IPS DF 4.7 (cell line): ENCODE data around the gene PSMB7.

Experiments
- DNase-seq: peaks from one replicate; pipeline ENCODE4 v3.0.0-alpha.2; 2013; ENCODE audit warnings: low spot score; ENCODE audit errors: extremely low read depth

Gene PSMB7

DNA sequence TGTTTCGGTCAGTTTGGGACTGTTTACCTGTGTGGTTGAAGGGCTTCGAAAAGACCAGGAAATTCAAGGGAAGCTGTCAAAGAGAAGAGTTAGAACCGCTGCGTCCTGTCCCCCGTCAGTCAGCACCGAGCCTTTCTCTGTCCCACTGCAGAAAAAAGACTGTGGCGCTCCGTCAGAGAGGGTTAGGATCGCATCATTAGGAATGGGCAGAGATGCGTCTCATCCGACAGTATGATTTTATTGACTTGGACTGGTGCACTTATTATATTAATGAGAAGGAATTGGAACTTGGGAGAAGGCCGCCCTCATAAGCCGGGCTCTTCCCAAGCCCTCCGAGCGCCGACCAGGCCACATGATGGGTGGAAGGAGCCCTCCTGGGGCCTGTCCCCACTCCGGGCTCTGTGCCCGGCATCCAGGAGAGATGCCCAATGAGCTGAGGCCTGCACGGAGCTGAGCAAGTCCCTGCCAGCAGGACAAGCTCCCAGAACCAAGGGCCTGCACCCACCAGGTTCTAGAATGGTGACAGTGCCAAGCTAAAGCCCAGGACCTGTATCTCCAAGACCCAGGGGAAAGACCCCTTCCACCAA, 85.9 kb downstream of the PSMB7 start:
- DNase-seq = no peak

DNA sequence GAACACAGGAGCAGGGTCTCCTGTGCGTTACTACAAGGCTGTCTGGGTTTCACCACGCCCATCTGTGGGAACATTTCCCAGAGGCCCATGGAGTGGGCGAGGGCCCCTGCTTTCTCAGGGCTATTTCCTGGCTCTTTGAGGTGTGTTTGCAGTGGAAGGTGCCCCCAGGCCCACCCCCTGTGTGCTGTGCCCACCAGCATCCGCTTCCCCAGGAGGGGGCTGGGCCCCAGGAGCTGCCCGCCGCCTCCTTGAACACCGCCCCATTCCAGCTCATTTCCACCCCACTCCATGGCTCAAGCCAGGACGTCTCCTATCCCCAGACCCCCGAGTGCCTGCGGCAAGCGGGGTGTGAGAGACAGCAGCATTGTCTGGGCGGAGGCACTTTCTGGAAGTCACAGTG, 87.0 kb downstream of the PSMB7 start:
- no peak for DNase-seq

DNA sequence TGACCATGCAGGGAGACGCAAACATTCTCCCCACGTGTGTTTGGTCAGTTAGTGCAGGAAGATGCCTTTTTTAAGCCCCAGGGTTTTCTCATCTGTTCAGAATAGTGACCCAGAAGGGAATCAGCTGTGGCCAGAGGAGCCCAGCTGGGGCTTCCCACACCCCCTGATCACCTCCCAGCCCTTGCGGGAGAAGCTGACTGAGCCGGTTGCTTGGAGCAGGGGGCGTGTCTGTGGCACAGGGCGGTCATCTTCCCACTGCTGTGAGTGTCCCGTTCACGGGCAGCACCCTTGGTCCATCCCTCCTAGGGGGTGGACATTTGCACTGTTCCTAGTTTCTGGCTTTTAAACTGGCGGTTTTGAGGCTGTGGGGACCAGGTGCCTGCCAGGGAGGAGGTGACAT, 87.8 kb downstream of the PSMB7 start:
- DNase-seq = no peak

DNA sequence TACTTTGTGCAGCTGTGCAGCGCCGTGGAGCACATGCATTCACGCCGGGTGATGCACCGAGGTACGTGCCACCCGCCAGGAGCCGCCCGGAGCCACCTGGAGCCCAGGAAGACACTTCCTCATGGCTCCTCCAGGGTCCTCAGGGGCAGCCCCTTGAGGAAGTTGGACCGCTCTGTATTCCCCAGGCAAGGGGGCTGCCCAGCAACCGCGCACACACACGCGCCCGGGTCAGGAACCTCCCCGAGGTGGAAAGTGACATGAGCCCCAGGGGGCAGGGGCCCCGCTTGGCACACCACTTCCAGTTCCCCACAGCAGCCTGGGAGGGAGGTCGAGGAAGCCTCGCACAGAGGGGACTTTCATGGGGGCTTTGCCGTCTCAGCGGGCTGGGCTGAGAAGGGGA, 88.9 kb downstream of the PSMB7 start:
- no peak for DNase-seq

DNA sequence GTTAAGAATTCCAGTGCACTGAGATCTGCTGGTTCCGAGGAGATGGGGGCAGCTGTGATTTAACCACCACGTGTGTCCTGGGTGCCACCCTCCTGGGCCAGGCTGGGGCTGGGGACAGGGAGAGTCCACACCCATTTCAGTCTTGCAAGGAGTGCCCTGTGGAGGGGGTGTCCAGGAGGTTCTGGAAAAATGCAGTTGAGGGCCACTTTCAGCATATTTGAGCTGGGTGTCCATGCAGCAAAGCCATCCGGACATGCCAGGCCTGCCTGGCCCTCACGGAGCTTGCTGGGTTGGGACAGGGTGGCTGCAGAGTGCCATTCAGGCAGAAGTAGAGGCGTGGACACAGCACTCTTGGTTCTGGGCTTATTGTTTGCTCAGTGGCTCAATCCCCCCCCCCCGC, 89.4 kb downstream of the PSMB7 start:
- DNase-seq = no peak

DNA sequence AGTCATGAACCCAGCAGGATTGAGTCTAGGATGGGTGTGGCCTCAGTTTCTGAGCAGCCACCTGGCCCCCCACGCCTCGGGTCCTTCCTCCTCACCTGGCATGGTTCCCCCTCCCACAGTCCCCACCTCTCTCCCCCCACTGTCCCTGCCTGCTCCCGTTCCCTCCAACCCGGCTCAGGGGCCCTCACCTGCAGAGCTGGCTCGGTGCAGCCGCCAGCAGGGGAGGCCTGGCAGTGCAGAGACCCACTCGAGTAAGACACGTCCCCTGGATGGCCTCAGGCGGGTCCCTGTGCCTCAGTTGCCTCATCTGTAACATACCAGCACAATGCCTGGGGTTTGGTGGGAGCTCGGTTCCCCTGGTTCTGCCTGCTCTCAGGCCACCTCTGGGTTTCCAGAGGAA, 91.3 kb downstream of the PSMB7 start:
- DNase-seq = no peak

DNA sequence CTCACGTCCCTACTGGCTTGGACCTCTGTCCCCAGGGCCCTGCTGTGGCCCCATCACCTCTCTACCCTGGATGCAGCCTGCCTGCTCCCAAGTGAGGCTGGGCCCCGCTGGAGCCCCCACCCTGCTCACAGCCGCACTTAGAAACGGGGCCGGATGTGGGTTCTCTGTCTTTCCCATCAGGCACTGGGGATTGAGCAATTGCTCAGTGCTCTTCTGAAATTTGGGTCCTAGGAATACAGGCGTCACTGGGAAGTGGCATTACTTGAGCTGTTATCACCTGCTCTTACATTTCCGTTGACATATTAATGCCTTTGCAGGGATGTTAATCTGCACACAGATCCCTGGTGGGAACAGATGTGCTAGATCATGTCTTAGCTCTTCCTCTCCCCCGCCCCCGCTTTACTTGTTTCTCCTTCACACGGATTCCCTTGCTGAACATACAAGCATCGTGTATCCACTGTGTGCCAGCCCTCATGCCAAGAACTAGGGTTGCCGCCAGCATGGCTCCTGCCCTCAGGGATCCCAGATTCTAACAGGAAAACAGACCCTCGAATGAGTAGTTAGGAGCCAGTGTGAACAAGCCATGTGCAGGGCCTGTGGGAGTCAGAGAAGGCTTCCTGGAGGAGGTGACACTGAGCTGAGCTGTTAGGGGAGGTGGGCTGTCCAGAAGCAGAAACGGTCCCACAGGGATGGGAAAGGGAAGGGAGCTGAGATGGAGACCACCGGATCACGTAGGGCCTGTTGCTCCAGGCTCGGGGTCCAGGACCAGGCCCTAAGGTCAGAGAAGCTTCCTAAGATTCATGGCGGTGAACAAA, 92.4 kb downstream of the PSMB7 start:
- no peak for DNase-seq

DNA sequence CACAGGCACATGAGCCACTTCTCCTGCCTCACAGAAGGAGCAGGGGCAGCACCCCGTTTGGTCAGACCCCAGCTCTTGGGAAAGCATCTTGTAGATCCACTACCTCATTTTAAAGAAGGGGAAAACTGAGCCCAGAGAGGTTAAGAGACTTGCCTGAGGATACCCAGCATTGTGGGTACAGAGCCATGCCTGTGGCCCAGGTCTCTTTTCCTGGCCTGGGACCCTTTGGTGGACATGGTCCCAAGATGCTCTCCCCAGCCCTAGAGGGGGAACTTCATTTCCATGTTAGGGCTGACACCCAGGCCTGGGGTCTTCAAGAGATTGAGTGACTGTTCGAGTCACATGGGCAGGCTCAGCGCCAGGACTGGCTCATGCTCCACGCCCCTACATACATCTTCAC, 93.3 kb downstream of the PSMB7 start:
- DNase-seq = no peak

DNA sequence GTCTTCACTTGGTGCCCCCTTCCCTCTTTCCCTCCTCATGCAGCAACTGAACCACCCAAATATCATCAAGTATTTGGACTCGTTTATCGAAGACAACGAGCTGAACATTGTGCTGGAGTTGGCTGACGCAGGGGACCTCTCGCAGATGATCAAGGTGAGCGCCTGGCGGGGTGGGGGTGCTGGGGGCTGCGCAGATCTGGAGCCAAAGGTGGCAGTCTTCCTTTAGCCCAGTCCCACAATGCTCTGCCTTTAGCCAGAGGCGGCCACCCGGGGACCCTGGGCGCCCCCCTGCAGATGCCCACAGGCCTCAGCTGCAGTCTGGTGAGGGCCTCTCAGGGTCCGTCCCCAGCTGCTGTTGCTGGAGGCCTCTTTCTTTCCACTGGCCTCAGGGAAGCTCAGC, 93.8 kb downstream of the PSMB7 start:
- no peak for DNase-seq

DNA sequence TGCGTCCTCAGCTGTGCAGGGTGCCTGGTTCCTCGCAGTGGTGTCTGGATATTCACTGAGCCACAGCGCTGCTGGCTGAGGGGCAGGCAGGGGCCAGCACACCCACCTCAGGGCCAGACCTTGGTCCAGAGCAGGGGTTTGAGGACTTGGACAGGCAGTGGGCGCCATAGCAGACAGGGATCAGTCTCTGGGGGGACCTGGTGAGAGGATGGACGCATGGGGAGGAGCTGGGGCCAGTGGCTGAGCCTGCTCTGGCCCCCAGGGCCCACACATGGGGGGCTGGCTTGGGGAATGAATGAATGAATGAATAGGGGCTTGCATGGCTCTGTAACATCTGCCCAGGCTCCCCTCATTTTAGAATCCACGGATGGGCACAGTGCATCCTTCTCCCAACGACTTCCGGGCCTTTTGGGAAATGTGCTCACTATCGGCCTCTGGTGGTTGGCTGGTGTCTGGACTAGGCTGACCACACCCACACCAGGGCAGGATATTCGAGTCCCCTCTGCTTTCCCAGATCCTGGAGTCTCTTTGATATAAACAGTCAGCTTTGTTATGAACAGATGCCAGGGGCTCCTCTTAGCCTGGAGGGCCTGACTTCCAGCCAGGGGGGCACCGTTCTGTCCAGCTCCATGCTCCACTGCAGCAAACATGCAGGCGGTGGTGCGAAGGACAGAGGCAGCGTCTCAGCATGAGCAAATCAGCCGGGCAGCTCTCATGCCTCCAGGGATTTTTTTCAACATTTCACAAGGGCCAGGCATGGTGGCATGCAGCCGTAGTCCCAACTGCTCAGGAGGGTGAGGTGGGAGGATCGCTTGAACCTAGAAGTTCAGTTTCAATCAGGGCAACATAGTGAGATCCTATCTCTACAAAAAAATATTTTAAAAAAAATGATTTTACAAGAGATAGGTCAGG, 94.9 kb downstream of the PSMB7 start:
- no peak for DNase-seq

DNA sequence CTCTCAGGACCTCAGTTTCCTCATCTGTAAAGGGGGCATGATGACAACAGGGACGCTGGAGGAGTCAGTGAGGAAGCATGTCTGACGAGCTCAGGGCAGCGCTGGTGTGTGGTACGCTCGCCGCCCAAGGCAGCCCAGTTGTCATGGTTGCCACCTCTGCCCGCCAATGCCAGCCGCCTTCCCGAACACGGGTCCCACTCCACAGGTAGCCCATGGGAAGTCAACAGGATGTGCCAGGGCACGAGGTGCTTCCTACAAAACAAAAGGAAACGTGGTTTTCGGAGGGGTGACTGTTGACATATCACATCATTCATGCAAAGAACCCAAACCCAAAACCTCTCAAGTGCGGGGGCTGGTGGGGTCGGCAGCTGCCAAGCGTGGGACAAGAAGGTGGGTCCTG, 99.4 kb downstream of the PSMB7 start:
- DNase-seq = no peak

DNA sequence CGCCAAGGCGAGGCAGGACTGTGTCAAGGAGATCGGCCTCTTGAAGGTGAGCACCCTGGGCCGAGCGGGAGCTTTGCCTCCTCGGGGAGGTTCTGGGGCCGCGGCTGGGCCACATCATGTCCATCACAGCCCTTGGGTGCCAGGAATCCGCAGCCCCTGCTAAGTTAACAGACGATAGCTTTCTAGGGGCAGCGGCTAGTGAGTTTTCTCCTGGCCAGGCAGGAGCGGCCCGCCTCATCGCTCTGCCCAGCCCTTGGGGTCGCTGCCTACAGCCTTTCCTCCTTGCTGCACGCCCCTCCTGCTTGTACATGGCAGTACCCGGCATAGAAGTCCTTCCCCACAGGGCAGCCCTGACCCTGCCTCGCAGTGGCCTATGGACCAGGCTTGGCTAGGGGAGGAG, 101.3 kb downstream of the PSMB7 start:
- no peak for DNase-seq

DNA sequence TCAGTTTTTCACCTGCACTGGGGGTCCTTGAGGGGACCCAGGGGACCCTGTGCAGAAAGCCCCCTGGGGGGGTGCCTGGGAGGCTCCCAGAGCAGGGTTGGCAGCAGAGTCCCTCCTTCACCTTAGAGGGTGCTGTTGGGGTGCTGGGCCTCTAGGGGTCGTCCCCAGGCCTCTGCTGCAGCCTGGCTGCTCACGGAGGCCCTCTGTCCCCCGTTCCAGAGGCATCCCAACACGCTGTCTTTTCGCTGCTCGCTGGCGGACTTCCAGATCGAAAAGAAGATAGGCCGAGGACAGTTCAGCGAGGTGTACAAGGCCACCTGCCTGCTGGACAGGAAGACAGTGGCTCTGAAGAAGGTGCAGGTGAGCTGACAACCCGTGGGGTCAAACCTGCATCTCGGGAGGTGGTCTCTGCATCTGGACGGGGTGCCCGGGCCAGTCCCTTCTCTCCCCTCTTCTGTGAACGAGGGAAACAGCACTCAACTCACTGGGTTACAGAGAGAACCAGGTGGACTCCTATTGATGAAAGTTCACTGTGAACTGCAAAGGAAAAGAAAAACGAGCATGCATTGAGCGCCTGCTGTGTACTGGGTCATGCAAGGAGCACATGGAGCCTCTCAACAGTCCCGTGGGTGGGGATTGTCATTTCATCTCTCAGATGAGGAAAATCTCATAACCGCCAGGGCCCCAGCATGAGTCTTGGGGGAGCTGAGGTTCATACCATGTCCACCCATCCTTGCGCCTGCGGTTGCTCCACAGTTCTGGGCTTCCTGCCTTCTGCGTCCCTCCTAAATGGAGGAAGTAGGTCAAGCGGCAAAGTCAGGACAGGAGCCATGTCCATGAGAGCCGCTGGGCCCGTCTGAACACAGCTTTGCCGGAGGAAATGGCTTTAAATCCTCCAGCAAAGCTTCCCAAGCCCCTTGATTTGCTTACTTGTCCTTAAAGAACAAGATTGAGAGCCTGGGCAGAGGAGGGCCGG, 102.7 kb downstream of the PSMB7 start:
- no peak for DNase-seq

DNA sequence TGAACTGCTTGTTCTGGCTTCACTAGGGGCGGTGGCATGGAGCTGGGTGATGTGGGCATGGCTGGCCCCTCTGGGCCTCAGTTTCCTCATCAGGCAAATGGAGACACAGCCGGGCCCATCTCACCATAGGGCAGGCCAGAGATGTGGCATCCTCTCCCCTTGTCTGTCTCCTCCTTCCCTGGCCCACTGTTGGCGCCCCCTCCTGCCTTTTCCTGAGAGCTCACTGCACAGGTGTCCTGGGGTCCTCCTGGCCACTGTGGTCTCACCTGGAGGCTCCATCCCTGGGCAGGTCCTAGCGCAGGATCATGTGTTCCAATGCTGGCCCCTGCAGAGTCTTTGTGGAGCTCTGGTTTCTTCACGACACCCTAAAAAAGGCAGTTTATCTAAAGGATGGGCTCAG, 104.0 kb downstream of the PSMB7 start:
- no peak for DNase-seq

DNA sequence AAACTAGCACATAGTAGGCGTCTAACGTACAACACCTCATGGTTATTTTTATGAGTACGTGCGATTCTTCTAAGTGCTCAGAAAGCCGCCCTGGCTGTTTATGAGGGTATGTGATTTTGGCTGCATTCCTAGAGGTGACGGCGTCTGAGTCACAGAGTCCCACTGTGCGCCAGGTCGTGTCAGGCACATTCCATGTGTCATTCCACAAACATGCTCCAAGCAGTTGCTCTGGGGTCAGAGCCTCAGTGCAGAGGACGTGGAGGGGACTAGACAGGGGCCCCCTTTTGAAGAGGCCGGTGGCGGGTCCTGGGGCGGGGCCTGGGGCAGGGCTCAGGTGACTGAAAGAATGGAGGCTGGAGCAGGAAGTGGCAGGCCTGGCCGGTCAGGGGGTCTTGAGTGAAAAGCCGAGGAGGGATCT, 105.6 kb downstream of the PSMB7 start:
- no peak for DNase-seq

DNA sequence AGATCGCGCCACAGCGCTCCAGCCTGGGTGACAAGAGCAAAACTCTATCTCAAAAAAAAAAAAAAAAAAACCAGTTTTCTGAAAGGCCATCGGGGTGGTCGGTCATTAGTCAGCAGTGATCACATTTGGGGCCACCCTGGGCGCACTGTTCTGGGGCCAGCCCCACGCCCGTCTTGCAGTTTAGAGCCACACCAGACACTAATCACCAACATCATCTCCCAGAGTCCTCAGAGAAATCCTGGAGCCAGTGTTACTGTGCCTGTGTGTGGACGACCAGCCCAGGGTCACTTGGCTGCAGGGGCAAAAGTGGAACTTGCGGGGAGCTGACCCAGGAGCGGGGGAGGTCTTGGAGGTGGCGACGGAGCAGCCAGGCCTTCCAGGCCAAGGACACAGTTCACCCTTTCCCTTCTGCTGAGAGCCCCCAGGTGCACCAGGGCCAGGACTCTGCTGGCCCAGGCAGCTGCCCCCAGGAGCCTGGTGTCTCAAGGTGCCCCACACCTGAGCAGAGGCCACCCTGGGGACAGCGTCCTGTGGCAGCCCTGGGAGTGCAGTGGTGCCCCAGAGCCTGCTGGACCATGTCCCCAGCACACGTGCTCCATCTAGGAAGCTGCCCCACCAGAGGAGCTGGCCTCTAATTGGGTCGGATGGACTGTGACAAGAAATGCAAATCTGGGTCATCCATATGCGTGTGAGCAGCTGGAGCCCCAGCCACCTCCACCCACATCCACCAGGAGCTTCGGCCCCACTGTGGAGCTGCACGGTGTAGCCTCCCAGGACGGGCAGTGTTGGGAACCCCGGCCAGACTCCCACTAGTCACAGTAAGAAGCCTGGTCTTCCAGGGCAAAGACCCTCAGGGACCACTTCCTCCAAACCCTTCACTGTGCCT, 106.4 kb downstream of the PSMB7 start:
- no peak for DNase-seq

DNA sequence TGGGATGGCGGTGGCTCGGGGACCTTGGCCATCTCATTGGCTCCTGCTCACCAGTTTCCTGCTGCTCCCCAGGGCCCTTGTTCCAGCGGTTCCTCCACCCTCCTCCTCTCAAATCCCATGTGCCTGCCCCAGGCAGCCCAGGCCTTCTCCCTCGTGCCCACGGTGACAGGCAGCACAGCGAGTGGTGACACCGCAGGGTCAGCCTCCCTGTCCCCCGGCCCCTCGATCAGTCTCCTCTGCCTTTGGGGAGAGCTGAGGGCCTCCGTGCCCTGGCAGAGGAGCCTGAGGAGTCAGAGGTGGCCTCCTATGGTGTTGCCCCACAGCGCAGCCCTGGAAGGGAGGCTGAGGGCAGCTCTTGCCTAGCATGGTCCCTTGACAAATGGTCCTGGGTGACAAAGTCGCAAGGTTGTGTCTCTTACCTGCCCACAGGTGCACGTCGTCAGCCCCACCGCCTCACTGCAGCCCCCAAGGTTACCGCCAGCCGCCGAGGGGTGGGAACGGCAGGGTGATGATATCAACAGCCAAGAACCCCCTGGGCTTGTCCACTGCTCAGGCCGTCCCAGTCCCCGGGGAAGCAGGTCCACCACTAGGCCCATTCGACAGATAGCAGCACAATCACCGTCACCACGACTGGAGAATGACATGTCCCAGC, 107.7 kb downstream of the PSMB7 start:
- no peak for DNase-seq

DNA sequence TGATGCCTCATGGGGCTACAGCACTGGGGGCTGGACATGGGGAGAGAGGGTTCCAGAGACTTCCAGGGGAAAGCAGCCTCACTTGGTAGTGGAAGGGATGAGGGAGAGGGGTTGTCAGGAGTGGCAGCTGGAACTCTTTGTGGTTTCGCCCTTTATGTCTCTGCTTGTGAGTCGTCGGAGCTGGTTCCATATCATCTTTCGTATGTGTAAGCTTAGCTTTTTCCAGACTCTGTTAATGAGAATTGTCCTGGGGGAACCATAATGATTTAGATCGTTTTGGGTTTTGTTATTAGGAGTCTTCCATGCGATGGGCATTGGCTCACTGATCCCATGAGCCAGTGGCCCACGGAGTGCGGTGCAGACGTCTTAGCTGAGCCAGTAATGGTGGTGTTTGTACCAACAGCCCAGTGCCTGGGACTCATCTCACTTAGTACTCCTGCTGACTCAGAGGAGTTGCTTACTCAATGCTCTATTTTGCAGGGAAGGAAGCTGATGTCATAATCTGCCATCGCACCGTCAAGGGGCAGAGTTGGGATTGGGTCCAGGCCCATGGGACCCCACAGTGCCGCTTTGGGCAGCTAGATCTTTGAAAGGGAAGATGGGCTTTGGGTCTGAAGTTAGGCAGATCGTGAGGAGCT, 109.0 kb downstream of the PSMB7 start:
- no peak for DNase-seq

DNA sequence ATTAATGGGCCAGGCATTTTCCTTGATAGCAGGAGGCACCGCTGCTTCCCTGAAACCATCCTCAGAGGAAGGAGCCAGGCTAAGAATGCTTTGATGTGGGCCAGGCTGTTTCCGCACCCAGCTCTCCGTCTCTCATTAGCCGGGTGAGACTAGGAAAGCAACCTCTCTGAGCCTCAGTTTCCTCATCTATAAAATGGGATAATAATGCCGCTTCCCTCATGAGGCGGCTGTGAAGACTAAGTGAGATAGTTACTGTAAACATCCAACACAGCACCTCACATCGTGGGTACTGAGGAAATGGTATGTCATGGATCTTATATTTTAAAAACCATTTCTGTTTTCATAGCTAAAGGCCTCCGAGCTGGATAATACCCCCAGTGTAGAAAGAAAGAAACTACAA, 111.0 kb downstream of the PSMB7 start:
- no peak for DNase-seq
